Heart right ventricle (tissue), 16 donors: ENCODE results near the gene CSF3R. TPM values are rescaled to one million over a fixed set of nuclear protein-coding genes. Genes with fewer than 3 reads are reported as not detected.

Experiments used
- ATAC-seq, 8 donors: fragments of 200-7000 bp; cut with Tn5 transposase; one replicate each; pipeline ENCODE4 v1.9.1; 2020; ENCODE audit warnings: mild to moderate bottlenecking in 8 of 8, moderate library complexity in 8 of 8, moderate number of reproducible peaks in 1 of 8
- DNase-seq, 2 donors: peaks; one replicate each; pipeline ENCODE4 v3.0.0-alpha.2; 2020
- H3K27ac ChIP-seq, 10 donors: fragments of 200-600 bp; sonication (generic) in 2 of 10; one replicate each; pipeline versions ENCODE4 v1.5.0 to v1.8.0; 2020 to 2022; ENCODE audit warnings: mild to moderate bottlenecking in 3 of 10
- H3K27me3 ChIP-seq, 7 donors: fragments of 200-600 bp; one replicate each; pipeline ENCODE4 v1.8.0; 2021 to 2022; ENCODE audit warnings: mild to moderate bottlenecking in 2 of 7
- H3K36me3 ChIP-seq, 9 donors: fragments of 200-600 bp; sonication (generic) in 1 of 9; one replicate each; pipeline versions ENCODE4 v1.5.0 to v1.8.0; 2020 to 2022; ENCODE audit warnings: mild to moderate bottlenecking in 2 of 9
- H3K4me1 ChIP-seq, 9 donors: fragments of 200-600 bp; sonication (generic) in 1 of 9; one replicate each; pipeline versions ENCODE4 v1.5.0 to v1.8.0; 2020 to 2022; ENCODE audit warnings: mild to moderate bottlenecking in 4 of 9
- H3K4me3 ChIP-seq, 10 donors: fragments of 200-600 bp; sonication (generic) in 2 of 10; one replicate each; pipeline versions ENCODE4 v1.5.0 to v1.8.0; 2020 to 2022; ENCODE audit warnings: mild to moderate bottlenecking in 7 of 10, moderate library complexity in 2 of 10
- H3K9me3 ChIP-seq, 11 donors: fragments of 200-600 bp in 10 of 11; sonication (generic) in 2 of 11; one replicate each; pipeline versions ENCODE4 v1.5.0 to v1.8.0; 2013 to 2022; ENCODE audit warnings: mild to moderate bottlenecking in 2 of 11, control low read depth in 1 of 11, moderate library complexity in 1 of 11
- CTCF ChIP-seq, 9 donors: fragments of 200-600 bp; sonication (generic) in 2 of 9; IDR thresholded peaks; one replicate each; pipeline versions ENCODE4 v1.5.0 to v1.8.0; 2021 to 2022; ENCODE audit warnings: antibody characterized with exemption in 9 of 9, mild to moderate bottlenecking in 5 of 9, moderate library complexity in 1 of 9
- WGBS, 2 donors: extraction: QIAGEN DNeasy Blood & Tissue Kit; methylation state at CpG; one replicate each; pipeline ENCODE4 v1.1.7; 2013; ENCODE audit warnings: inconsistent platforms in 1 of 2; 5-methylcytosine and 5-hydroxymethylcytosine counted together
- intact Hi-C, 10 donors: fragments of 100-400 bp; cut with DNase I; formaldehyde crosslinking; loops; one replicate each; pipeline versions ENCODE4 v1.11.1 to v1.14.2; 2022
- polyA plus RNA-seq, 2 donors: library from polyadenylated mRNA; stranded (reverse); fragments of 200-250 nt; gene quantifications; one replicate each; pipeline ENCODE4 v1.2.3, GENCODE V29; 2013
- total RNA-seq, 10 donors: library from RNA; stranded (reverse); fragmentation: NEBNext Ultra II Directional in 3 of 10; extraction: Animal tissue kit (Norgen Biotek cat#: 25700) in 3 of 10; gene quantifications; one replicate each; pipeline versions ENCODE4 v1.2.1 to v1.2.4, GENCODE V29; 2021 to 2023
- donor health status: Arrhythmogenic right ventricular cardiomyopathy.
- donor health status: ischemic (EF 13 %, LVEDD 7.1; RV severe dilation, severe dysfunction).
- donor health status: healthy with polysubstance abuse.
- donor health status: DM: no; HTN: yes; CAD: no.
- donor health status: DM: no; HTN: no; CAD: no.
- donor health status: ischemic (EF 25% LVEDD 6.9; RV normal size, moderate dysfunction).
- donor health status: ischemic (EF 25% LVEDD 5.7; RV mildly dilated, moderate dysfunction).
- donor health status: healthy.
- donor health status: DM: yes; HTN: yes; CAD: no.
- donor health status: Ischemic cardiomyopathy.
- donor health status: ischemic (EF 35%, LVEDD 5.7; RV mildly dilated, moderate dysfunction).
- donor health status: nonischemic (EF 11% LVEDD 7.7; RV severe dilation, severe dysfunction).
- donor health status: DM: yes; HTN: yes; CAD: no.
- donor health status: PGD.
- donor health status: ischemic (EF 29% LVEDD 5.4; RV normal size, mild dysfunction).
- donor health status: nonischemic (EF 23%, LVEDD 6.1; RV moderate dilation, normal function).

Gene CSF3R
- total and polyA plus RNA-seq, 12 donors, result 1.8 to 13.9 (median 4.2) TPM

- 91 to 94% methylated on average over 2 of the region's 2 CpGs for WGBS, 2 donors
- H3K27ac ChIP-seq, result peak overlapping the region in 1 of 10 donors; percentile 38
- no peak overlapping the region for H3K4me3 ChIP-seq
- intact Hi-C loops, result no loop called here
- DNase-seq, result no peak
- H3K4me1 ChIP-seq, result peaks cover 0 to 46% (median 7%) of the 10 kb centered on the region in 9 donors
- no peaks in the 10 kb centered on the region for H3K9me3 ChIP-seq
- H3K36me3 ChIP-seq, result peaks cover 0 to 8% (median 0%) of the 10 kb centered on the region in 9 donors
- no peak for TF ChIP-seq CTCF (IDR thresholded peaks at IDR 0.05)
- ATAC-seq, result no peak
- peaks cover 0 to 10% (median 0%) of the 10 kb centered on the region in 7 donors for H3K27me3 ChIP-seq
These were observed 1.4 kb upstream of the CSF3R start for GRCh38 chr1:36484099-36484498.

DNA sequence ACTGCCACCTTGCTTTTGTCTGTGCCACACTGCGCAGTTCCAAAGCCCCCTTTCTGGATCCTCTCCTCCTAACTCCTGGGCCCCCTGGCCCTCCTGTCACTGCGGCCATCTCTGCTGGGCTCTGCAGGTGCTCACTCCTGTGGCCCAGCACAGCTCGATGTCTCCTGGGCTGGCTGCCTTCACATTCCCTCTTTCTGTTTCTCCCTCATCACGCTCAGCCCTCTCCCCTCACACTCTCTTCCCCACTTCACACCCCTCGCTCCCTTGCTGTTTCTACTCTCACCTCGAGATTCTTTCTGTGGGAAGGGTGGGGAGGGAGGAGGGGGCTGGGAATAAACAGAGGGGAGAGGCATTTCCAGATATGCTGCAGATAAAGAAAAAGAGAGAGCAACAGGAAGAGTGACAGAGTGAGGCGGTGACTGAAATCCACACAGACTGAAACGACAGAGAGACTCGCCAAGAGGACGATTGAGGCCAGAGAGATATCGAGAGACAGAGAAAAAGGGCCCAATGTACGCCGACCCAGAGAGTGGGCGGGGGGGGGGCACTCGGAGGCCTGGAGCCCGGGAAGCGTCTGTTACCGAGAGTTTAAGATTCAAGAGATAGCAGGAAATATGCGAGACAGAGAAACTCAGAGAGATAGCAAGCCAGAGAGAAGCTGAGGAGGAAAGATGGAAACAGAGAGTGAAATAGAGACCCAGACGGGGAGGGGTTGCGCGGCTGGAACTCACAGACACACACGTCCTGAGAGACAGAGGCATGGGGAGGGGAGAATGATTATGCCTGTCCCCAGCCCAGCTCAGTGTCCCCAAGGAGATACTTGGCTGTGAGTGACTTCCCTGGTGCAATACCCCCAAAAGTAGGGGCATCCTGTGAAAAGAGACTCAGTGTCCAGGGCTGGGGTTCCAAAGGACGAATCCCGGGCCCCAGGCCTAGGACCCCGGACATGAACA is 666 bp downstream of the CSF3R start:
- H3K27ac ChIP-seq, result peak overlapping the region in 3 of 10 donors; percentile 21 to 90 (median 70)

DNA sequence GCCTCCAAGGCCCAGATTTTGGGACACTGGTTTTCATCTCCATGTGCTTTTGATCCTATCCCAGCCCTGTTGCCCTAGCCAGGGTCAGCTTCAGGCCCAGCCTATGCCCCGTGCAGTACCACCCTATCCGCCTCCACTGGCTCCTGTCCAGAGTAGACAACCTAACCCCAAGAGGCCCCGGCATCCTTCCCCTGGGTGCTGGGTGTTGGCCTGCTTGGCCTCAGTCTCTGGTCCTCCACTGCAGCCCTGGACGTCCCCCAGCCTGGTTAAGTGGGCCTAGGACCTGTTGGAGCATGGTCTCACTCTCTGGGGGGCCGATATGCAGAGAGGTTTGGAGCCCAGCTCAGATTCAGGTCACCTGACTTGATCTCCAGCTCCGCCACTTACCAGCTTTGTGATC is 1.6 kb downstream of the CSF3R start:
- Histone ChIP-seq H3K4me1 (peaks cover 0 to 30% (median 7%) of the 10 kb centered on the region in 9 donors), H3K4me3 (peak overlapping the region in 1 of 10 donors; percentile 45), H3K27ac (peak overlapping the region in 1 of 10 donors; percentile 90), H3K9me3 (no peaks in the 10 kb centered on the region), H3K27me3 (peaks cover 0 to 18% (median 0%) of the 10 kb centered on the region in 7 donors), H3K36me3 (peaks cover 0 to 8% (median 0%) of the 10 kb centered on the region in 9 donors)
- WGBS, 2 donors, result 78 to 81% methylated on average over 6 of the region's 6 CpGs
- no peak for DNase-seq
- TF ChIP-seq CTCF (IDR thresholded peaks at IDR 0.05), result no peak
- no peak for ATAC-seq
- intact Hi-C loops, result no loop called here

More for the DNA sequence above, 666 bp downstream of the CSF3R start:
- Histone ChIP-seq H3K4me3 (peak overlapping the region in 7 of 10 donors; percentile 7 to 45 (median 29)), H3K9me3 (no peaks in the 10 kb centered on the region), H3K4me1 (peaks cover 0 to 38% (median 7%) of the 10 kb centered on the region in 9 donors), H3K36me3 (peaks cover 0 to 8% (median 0%) of the 10 kb centered on the region in 9 donors), H3K27me3 (peaks cover 0 to 15% (median 0%) of the 10 kb centered on the region in 7 donors)
- ATAC-seq (peak in 6 of 8 donors; percentile 10 to 51 (median 32)), DNase-seq (no peak)
- TF ChIP-seq CTCF (IDR thresholded peaks at IDR 0.05), result no peak
- WGBS, 2 donors, result 26 to 31% methylated on average over 26 of the region's 26 CpGs
- intact Hi-C loops, result no loop called here

GRCh38 chr1:36480161-36480560 is 2.6 kb downstream of the CSF3R start:
- Histone ChIP-seq H3K9me3 (no peaks in the 10 kb centered on the region), H3K27ac (peak overlapping the region in 1 of 10 donors; percentile 53), H3K36me3 (peaks cover 0 to 12% (median 0%) of the 10 kb centered on the region in 9 donors), H3K4me3 (peak overlapping the region in 1 of 10 donors; percentile 45), H3K27me3 (peaks cover 0 to 18% (median 0%) of the 10 kb centered on the region in 7 donors), H3K4me1 (peaks cover 0 to 22% (median 7%) of the 10 kb centered on the region in 9 donors)
- 90 to 96% methylated on average over 2 of the region's 2 CpGs for WGBS, 2 donors
- ATAC-seq, result no peak
- TF ChIP-seq CTCF (IDR thresholded peaks at IDR 0.05), result no peak
- intact Hi-C loops, result no loop called here
- no peak for DNase-seq
